Panc1 (cell line): ENCODE data around the gene CARNS1. TPM values are rescaled to one million over a fixed set of nuclear protein-coding genes. Genes with fewer than 3 reads are reported as not detected.

Experiments used
- ATAC-seq: fragments of 200-7000 bp; cut with Tn5 transposase; 2 replicates; pipeline ENCODE4 v1.9.1; 2020; ENCODE audit warnings: mild to moderate bottlenecking, moderate library complexity
- BruUV-seq: library from RNA; stranded (reverse); fragments of 400-500 nt; replicated peaks from 2 replicates; lab custom pipeline; 2021; lab: Mats Ljungman, UMichigan
- CTCF ChIA-PET: fragments of 300-600 bp; sonication (Branson Sonifier 250); formaldehyde crosslinking; loops from one replicate; lab custom pipeline; 2022; ENCODE audit warnings: antibody characterized with exemption; lab: Charles Lee
- POLR2A ChIA-PET: fragments of 300-600 bp; sonication (Branson Sonifier 250); formaldehyde crosslinking; loops from one replicate; lab custom pipeline; 2022; ENCODE audit warnings: antibody characterized with exemption; lab: Charles Lee
- DNase-seq: peaks from one replicate; pipeline ENCODE4 v3.0.0-alpha.2; 2010; ENCODE audit warnings: low read depth, low spot score
- H3K27ac ChIP-seq: 2 replicates; pipeline ENCODE4 v1.5.1; 2011; ENCODE audit warnings: mild to moderate bottlenecking, low read length, inconsistent platforms
- H3K27me3 ChIP-seq: fragments of 200-500 bp; sonication (Bioruptor generic); 2 replicates; pipeline ENCODE4 v1.6.0; 2014; ENCODE audit warnings: low read length, inconsistent platforms; ENCODE audit not compliant: control insufficient read depth, insufficient read depth
- H3K36me3 ChIP-seq: fragments of 200-500 bp; sonication (Bioruptor generic); 2 replicates; pipeline ENCODE4 v1.5.1; 2014; ENCODE audit warnings: inconsistent platforms, mild to moderate bottlenecking, low read length, moderate library complexity; ENCODE audit not compliant: control insufficient read depth, insufficient read depth
- H3K4me1 ChIP-seq: 2 replicates; pipeline ENCODE4 v1.5.1; 2011; ENCODE audit warnings: inconsistent platforms, mild to moderate bottlenecking, low read length, moderate library complexity; ENCODE audit not compliant: control insufficient read depth, insufficient read depth
- H3K4me3 ChIP-seq, 2 experiments: 2 replicates each; pipeline ENCODE4 v1.5.1; 2011 to 2012; ENCODE audit warnings: low read depth in 2 of 2, low read length in 2 of 2, mild to moderate bottlenecking in 2 of 2, inconsistent platforms in 1 of 2, moderate library complexity in 1 of 2
- H3K9me3 ChIP-seq: fragments of 200-500 bp; sonication (Bioruptor generic); 2 replicates; pipeline ENCODE4 v1.5.1; 2014; ENCODE audit warnings: low read depth, mild to moderate bottlenecking, inconsistent platforms, low read length, moderate library complexity; ENCODE audit not compliant: control insufficient read depth, insufficient read depth
- POLR2AphosphoS5 ChIP-seq: IDR thresholded peaks from 2 replicates; pipeline ENCODE4 v1.6.1; 2012; ENCODE audit warnings: mild to moderate bottlenecking, low read depth, low read length, moderate library complexity
- REST ChIP-seq, 2 experiments: IDR thresholded peaks; 2 replicates each; pipeline ENCODE4 v1.6.1; 2011 to 2012; ENCODE audit warnings: low read depth in 2 of 2, control low read depth in 1 of 2, low read length in 1 of 2, mild to moderate bottlenecking in 1 of 2, moderate library complexity in 1 of 2; ENCODE audit not compliant: insufficient read depth in 1 of 2
- SIN3A ChIP-seq: IDR thresholded peaks from 2 replicates; pipeline ENCODE4 v1.6.1; 2012; ENCODE audit warnings: low read depth, mild to moderate bottlenecking, low read length, moderate library complexity, borderline replicate concordance; ENCODE audit not compliant: insufficient read depth
- TCF7L2 ChIP-seq: IDR thresholded peaks from 2 replicates; pipeline ENCODE4 v1.6.1; 2011; ENCODE audit warnings: mild to moderate bottlenecking, low read depth, low read length, inconsistent platforms
- in situ Hi-C: cut with HindIII; loops from 2 replicates; pipeline ENCODE4 v1.10.0; 2016; ENCODE audit warnings: low sequenced_read_pairs, low pct_unique_long_range_greater_than_20kb
- intact Hi-C: fragments of 100-400 bp; cut with micrococcal nuclease; formaldehyde crosslinking; loops from one replicate; pipeline ENCODE4 v1.10.0; 2022; ENCODE audit not compliant: unreplicated experiment
- total RNA-seq: library from RNA; stranded (reverse); gene quantifications from one replicate; pipeline ENCODE4 v1.2.1, GENCODE V29; 2021; ENCODE audit not compliant: unreplicated experiment
- TF ChIP-seq, protein P1 (sequence below): fragments of 450-650 bp; IDR thresholded peaks from 2 replicates; pipeline ENCODE4 v1.5.1; 2017; ENCODE audit warnings: mild to moderate bottlenecking

Gene CARNS1
- total RNA-seq, 1 experiment from 2014 or later, result 1.0 TPM

DNA sequence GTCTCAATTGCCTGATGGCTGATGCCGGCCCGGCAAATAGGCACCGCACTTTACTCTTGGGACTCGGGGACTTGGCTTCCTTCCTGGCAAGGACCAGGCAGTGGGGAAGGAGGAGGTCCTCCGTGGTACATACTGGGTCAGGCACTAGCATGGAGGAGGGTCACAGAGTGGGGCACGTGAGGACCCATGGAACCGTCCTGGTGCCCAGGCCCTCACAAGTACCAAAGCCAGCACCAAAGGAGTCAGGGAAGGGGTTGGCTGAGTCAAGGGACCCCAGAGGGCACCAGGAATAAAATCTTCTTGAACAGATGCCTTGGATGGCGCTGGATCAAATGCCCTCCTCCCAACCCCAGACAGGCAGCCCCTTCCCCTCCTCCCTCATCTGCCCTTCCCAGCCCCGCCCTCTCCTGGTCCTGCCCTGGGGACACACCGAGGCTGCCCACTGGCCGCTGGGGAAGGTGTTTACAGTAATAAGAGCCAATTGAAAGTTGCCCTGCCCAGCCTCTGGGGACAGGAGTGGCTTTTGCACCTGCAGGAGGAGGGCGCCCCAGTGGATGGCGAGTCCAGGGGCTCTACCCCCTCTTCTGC lies 5.6 kb upstream of the CARNS1 start:
- H3K36me3 ChIP-seq, result no peaks in the 10 kb centered on the region

GRCh38 chr11:67410369-67410831 lies 5.1 kb upstream of the CARNS1 start:
- H3K36me3 ChIP-seq, result no peaks in the 10 kb centered on the region
- TF ChIP-seq, protein P1, sequence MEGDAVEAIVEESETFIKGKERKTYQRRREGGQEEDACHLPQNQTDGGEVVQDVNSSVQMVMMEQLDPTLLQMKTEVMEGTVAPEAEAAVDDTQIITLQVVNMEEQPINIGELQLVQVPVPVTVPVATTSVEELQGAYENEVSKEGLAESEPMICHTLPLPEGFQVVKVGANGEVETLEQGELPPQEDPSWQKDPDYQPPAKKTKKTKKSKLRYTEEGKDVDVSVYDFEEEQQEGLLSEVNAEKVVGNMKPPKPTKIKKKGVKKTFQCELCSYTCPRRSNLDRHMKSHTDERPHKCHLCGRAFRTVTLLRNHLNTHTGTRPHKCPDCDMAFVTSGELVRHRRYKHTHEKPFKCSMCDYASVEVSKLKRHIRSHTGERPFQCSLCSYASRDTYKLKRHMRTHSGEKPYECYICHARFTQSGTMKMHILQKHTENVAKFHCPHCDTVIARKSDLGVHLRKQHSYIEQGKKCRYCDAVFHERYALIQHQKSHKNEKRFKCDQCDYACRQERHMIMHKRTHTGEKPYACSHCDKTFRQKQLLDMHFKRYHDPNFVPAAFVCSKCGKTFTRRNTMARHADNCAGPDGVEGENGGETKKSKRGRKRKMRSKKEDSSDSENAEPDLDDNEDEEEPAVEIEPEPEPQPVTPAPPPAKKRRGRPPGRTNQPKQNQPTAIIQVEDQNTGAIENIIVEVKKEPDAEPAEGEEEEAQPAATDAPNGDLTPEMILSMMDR, result no peak
- TF ChIP-seq REST (IDR thresholded peaks at IDR 0.05; ENCODE audit: insufficient read depth in 1 of 2, low read depth in 2 of 2, low read length in 1 of 2) (0 out of 4 replicates have a peak, but pooled peaks of 1 of the 2 experiments have one; percentile 13), TCF7L2 (no peak), SIN3A (no peak), POLR2AphosphoS5 (no peak)
- no peaks in the 10 kb centered on the region for H3K9me3 ChIP-seq
- in situ Hi-C loops (no loop called here), intact Hi-C loops (loop anchor here (5.0 kb wide), 1 partner anchor 97 kb away; the partner anchor contains the start of genes CDK2AP2 and PITPNM1)
- ChIA-PET POLR2A (no interaction called here), CTCF (interaction anchor here (2.1 kb wide), 1 partner anchor 9 kb away, joined by 9 read pairs; the partner anchor contains the start of gene PPP1CA)
- no peaks in the 10 kb centered on the region for H3K27me3 ChIP-seq
- no peak overlapping the region for H3K27ac ChIP-seq
- peaks cover 18% of the 10 kb centered on the region for H3K4me1 ChIP-seq
- no TSS peak for BruUV-seq
- no peak for ATAC-seq
- no peak for DNase-seq
- no peak overlapping the region for H3K4me3 ChIP-seq

More for the DNA sequence above, 5.6 kb upstream of the CARNS1 start:
- H3K27me3 ChIP-seq, result no peaks in the 10 kb centered on the region
- no peak for TF ChIP-seq REST (IDR thresholded peaks at IDR 0.05; ENCODE audit: insufficient read depth in 1 of 2, low read depth in 2 of 2, low read length in 1 of 2)
- no peak for TF ChIP-seq TCF7L2
- no peak for TF ChIP-seq POLR2AphosphoS5
- ATAC-seq (no peak), DNase-seq (no peak)
- intact Hi-C loops, result loop anchor here (5.0 kb wide), 1 partner anchor 97 kb away; the partner anchor contains the start of genes CDK2AP2 and PITPNM1
- H3K27ac ChIP-seq, result no peak overlapping the region
- ChIA-PET POLR2A (no interaction called here), CTCF (no interaction called here)
- in situ Hi-C loops, result no loop called here
- H3K4me3 ChIP-seq, result no peak overlapping the region
- no peaks in the 10 kb centered on the region for H3K9me3 ChIP-seq
- peaks cover 15% of the 10 kb centered on the region for H3K4me1 ChIP-seq
- no TSS peak for BruUV-seq
